Measurements from ENCODE around the gene PHAF1.

DNA sequence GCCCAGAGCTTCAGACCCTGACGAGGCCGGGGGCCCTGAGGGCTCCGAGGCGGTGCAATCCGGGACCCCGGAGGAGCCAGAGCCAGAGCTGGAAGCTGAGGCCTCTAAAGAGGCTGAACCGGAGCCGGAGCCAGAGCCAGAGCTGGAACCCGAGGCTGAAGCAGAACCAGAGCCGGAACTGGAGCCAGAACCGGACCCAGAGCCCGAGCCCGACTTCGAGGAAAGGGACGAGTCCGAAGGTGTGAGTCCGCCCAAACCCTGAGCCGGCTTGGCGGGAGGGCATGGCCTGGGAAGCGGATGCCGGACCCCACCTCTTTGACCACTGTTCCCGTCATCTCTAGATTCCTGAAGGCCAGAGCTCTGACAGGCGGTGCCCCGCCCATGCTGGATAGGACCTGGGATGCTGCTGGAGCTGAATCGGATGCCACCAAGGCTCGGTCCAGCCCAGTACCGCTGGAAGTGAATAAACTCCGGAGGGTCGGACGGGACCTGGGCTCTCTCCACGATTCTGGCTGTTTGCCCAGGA lies 65.0 kb downstream of the PHAF1 start:
- TF ChIP-seq, protein P1, sequence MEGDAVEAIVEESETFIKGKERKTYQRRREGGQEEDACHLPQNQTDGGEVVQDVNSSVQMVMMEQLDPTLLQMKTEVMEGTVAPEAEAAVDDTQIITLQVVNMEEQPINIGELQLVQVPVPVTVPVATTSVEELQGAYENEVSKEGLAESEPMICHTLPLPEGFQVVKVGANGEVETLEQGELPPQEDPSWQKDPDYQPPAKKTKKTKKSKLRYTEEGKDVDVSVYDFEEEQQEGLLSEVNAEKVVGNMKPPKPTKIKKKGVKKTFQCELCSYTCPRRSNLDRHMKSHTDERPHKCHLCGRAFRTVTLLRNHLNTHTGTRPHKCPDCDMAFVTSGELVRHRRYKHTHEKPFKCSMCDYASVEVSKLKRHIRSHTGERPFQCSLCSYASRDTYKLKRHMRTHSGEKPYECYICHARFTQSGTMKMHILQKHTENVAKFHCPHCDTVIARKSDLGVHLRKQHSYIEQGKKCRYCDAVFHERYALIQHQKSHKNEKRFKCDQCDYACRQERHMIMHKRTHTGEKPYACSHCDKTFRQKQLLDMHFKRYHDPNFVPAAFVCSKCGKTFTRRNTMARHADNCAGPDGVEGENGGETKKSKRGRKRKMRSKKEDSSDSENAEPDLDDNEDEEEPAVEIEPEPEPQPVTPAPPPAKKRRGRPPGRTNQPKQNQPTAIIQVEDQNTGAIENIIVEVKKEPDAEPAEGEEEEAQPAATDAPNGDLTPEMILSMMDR (IDR thresholded peaks at IDR 0.05), result no peak
- no peak for TF ChIP-seq POLR2A (IDR thresholded peaks at IDR 0.05)
